GM12878 (cell line): ENCODE data around the gene OLFML2A. TPM values are rescaled to one million over a fixed set of nuclear protein-coding genes. Genes with fewer than 3 reads are reported as not detected.

Experiments used
- ATAC-seq: fragments of 200-7000 bp; cut with Tn5 transposase; 3 replicates; pipeline ENCODE4 v1.9.1; 2020; ENCODE audit warnings: mild to moderate bottlenecking, moderate library complexity
- BruUV-seq: library from RNA; stranded (reverse); fragments of 400-500 nt; replicated peaks from 2 replicates; lab custom pipeline; 2021; lab: Mats Ljungman, UMichigan
- CTCF ChIA-PET: fragments of 300-600 bp; sonication (Branson Sonifier 250); formaldehyde crosslinking; extraction: SDS; loops from one replicate; lab custom pipeline; 2021; ENCODE audit warnings: inconsistent platforms; lab: Yijun Ruan, JAX
- POLR2A ChIA-PET: fragments of 350-600 bp; formaldehyde crosslinking; extraction: SDS; loops from one replicate; lab custom pipeline; 2021; ENCODE audit warnings: inconsistent platforms; lab: Charles Lee
- RAD21 ChIA-PET: fragments of 300-600 bp; sonication (Branson Sonifier 250); formaldehyde crosslinking; loops from one replicate; lab custom pipeline; 2023; ENCODE audit warnings: antibody characterized with exemption; ENCODE audit not compliant: unreplicated experiment; lab: Charles Lee
- SMC1A ChIA-PET: fragments of 300-600 bp; sonication (Branson Sonifier 250); formaldehyde crosslinking; loops from one replicate; lab custom pipeline; 2023; ENCODE audit not compliant: unreplicated experiment, uncharacterized antibody; lab: Charles Lee
- DNase-seq: peaks from one replicate; pipeline ENCODE4 v3.0.0-alpha.2; 2011; ENCODE audit warnings: low read depth, low spot score
- FAIRE-seq: peaks from 3 replicates; lab custom pipeline; 2011; peaks lifted over from hg19 to GRCh38; lab: Jason Lieb, UNC
- H2AFZ ChIP-seq: 2 replicates; pipeline ENCODE4 v1.6.0; 2011; ENCODE audit warnings: low read depth, low read length, control low read depth; ENCODE audit not compliant: control insufficient read depth
- H3K27ac ChIP-seq: 2 replicates; pipeline ENCODE4 v1.5.1; 2011; ENCODE audit warnings: control low read depth; ENCODE audit not compliant: control insufficient read depth, insufficient read depth
- H3K27me3 ChIP-seq, 2 experiments: replicated peaks in 1 of 2; 2 replicates each; pipeline versions ENCODE4 v1.6.0 to v1.6.1; 2011; ENCODE audit warnings: low read length in 1 of 2; ENCODE audit not compliant: control insufficient read depth in 2 of 2, insufficient read depth in 2 of 2
- H3K36me3 ChIP-seq, 2 experiments: 2 replicates each; pipeline ENCODE4 v1.5.1; 2011; ENCODE audit warnings: low read length in 1 of 2; ENCODE audit not compliant: control insufficient read depth in 2 of 2, insufficient read depth in 2 of 2
- H3K4me1 ChIP-seq: 2 replicates; pipeline ENCODE4 v1.6.1; 2011; ENCODE audit warnings: mild to moderate bottlenecking, low read length, moderate library complexity, mixed read lengths; ENCODE audit not compliant: control insufficient read depth, insufficient read depth
- H3K4me2 ChIP-seq: 2 replicates; pipeline ENCODE4 v1.6.0; 2011; ENCODE audit warnings: control low read depth; ENCODE audit not compliant: control insufficient read depth, insufficient read depth
- H3K4me3 ChIP-seq: fragments of 200-600 bp; sonication (generic); 2 replicates; pipeline ENCODE4 v1.5.1; 2016
- H3K79me2 ChIP-seq: 2 replicates; pipeline ENCODE4 v1.6.0; 2011; ENCODE audit warnings: low read length; ENCODE audit not compliant: control insufficient read depth, insufficient read depth
- H3K9ac ChIP-seq: 2 replicates; pipeline ENCODE4 v1.8.0; 2011; ENCODE audit warnings: low read length, control low read depth, mixed read lengths; ENCODE audit not compliant: control insufficient read depth, insufficient read depth
- H3K9me3 ChIP-seq: replicated peaks from 3 replicates; pipeline ENCODE4 v1.5.1; 2011; ENCODE audit warnings: mild to moderate bottlenecking, low read length; ENCODE audit not compliant: control insufficient read depth, insufficient read depth
- H4K20me1 ChIP-seq: 2 replicates; pipeline ENCODE4 v1.6.0; 2011; ENCODE audit not compliant: control insufficient read depth, insufficient read depth
- E2F4 ChIP-seq: IDR thresholded peaks from 2 replicates; pipeline ENCODE4 v1.6.1; 2012; ENCODE audit warnings: low read depth, low read length, improper control_type of control experiment
- GATAD2B ChIP-seq: fragments of 450-650 bp; conservative IDR thresholded peaks from 2 replicates; pipeline ENCODE4 v1.6.1; 2017; ENCODE audit warnings: low read depth, mild to moderate bottlenecking, moderate library complexity
- IRF4 ChIP-seq: IDR thresholded peaks from 2 replicates; pipeline ENCODE4 v1.6.1; 2011; ENCODE audit warnings: low read depth, low read length
- MYB ChIP-seq: fragments of 150-350 bp; IDR thresholded peaks from 2 replicates; pipeline ENCODE4 v1.6.1; 2014; ENCODE audit warnings: mild to moderate bottlenecking, low read depth, low read length, borderline replicate concordance
- WGBS: methylation state at CpG from one replicate; pipeline ENCODE4 v1.1.6; 2016; ENCODE audit warnings: low lambda C conversion rate; ENCODE audit not compliant: insufficient replicate concordance, insufficient coverage; ENCODE audit errors: missing lambda C conversion rate; 5-methylcytosine and 5-hydroxymethylcytosine counted together
- in situ Hi-C: fragments of 300-500 bp; cut with MboI; formaldehyde crosslinking; loops from 9 replicates; pipeline ENCODE4 v1.14.3; 2018; ENCODE audit warnings: mixed read lengths
- intact Hi-C: fragments of 100-400 bp; cut with micrococcal nuclease; formaldehyde crosslinking; loops from one replicate; pipeline ENCODE4 v1.14.2; 2022; ENCODE audit not compliant: unreplicated experiment
- polyA plus RNA-seq, 11 experiments: library from polyadenylated mRNA; depleted of rRNA in 4 of 11; unstranded in 6 of 11; stranded (reverse) in 5 of 11; fragments of >200 nt; fragmentation: Nextera tagmentation in 4 of 11; fragmentation: Illumina TruSeq in 1 of 11; extraction: Ambion mirVana in 4 of 11; extraction: Trizol in 1 of 11; gene quantifications; 1 replicate in 1 of 11; 2 replicates in 10 of 11; pipeline versions ENCODE4 v1.2.1 to v1.2.3, GENCODE V29; 2011 to 2016; ENCODE audit warnings: inconsistent platforms in 2 of 11, missing spikeins in 2 of 11, low read depth in 1 of 11
- total RNA-seq, 4 experiments: library from RNA; depleted of rRNA in 3 of 4; stranded (reverse); fragments of >200 nt in 3 of 4; fragmentation: Illumina TruSeq in 1 of 4; extraction: Trizol in 1 of 4; gene quantifications; 2 replicates each; pipeline versions ENCODE4 v1.2.1 to v1.2.3, GENCODE V29; 2013 to 2021

Gene OLFML2A
- total and polyA plus RNA-seq, 10 of the 15 experiments (the other 5 are each of a cell fraction or from before 2014, with no cell fraction given) = 0.02 to 0.13 (median 0.10) TPM; not detected in 4

GRCh38 chr9:124841075-124841821, 64.3 kb downstream of the OLFML2A start:
- no peak overlapping the region for H3K27ac ChIP-seq
- POLR2A ChIA-PET = interaction anchor here (0.6 to 0.7 kb wide), 2 partner anchors 59 to 262 kb away, joined by 3 read pairs; no protein-coding TSS in a partner anchor
- in situ Hi-C loops = no loop called here

More at GRCh38 chr9:124841075-124841821, 64.3 kb downstream of the OLFML2A start:
- 76% methylated on average over 9 of the region's 14 CpGs for WGBS
- H3K4me3 ChIP-seq = no peak overlapping the region
- no peak overlapping the region for H2AFZ ChIP-seq
- no peaks in the 10 kb centered on the region for H3K36me3 ChIP-seq
- TF ChIP-seq MYB = no peak
- TF ChIP-seq GATAD2B = no peak
- no peak for TF ChIP-seq E2F4
- TF ChIP-seq IRF4 = no peak
- no peaks in the 10 kb centered on the region for H4K20me1 ChIP-seq
- ChIA-PET RAD21 (interaction anchor here (0.5 to 1.5 kb wide), 3 partner anchors 9 to 535 kb away, joined by 3 read pairs; no protein-coding TSS in a partner anchor), SMC1A (interaction anchor here (1.2 kb wide), 1 partner anchor 12 kb away, joined by 5 read pairs; the partner anchor contains the start of gene WDR38), CTCF (interaction anchor here (1.1 to 26.5 kb wide), 11 partner anchors 7 to 224 kb away, joined by 3 to 575 read pairs (median 4); partner anchors contain the start of genes NR6A1, OLFML2A and WDR38)
- ATAC-seq = no peak
- H3K4me1 ChIP-seq = no peaks in the 10 kb centered on the region
- BruUV-seq = no TSS peak
- no peak for DNase-seq
- intact Hi-C loops = no loop called here
- H3K4me2 ChIP-seq = no peak overlapping the region
- no peaks in the 10 kb centered on the region for H3K27me3 ChIP-seq
- H3K9me3 ChIP-seq = no peaks in the 10 kb centered on the region
- FAIRE-seq = no peak
- H3K79me2 ChIP-seq = no peaks in the 10 kb centered on the region
- H3K9ac ChIP-seq = no peak overlapping the region
